SK-N-SH (cell line): ENCODE data around the gene EEFSEC. TPM values are rescaled to one million over a fixed set of nuclear protein-coding genes. Genes with fewer than 3 reads are reported as not detected.

Experiments
- CTCF ChIA-PET: fragments of 300-600, 350-600 bp; formaldehyde crosslinking; extraction: SDS; loops from one replicate; lab custom pipeline; 2021; lab: Yijun Ruan, JAX
- POLR2A ChIA-PET: fragments of 350-600 bp; sonication (Branson Sonifier 250); formaldehyde crosslinking; extraction: SDS; loops from one replicate; lab custom pipeline; 2020; ENCODE audit warnings: antibody characterized with exemption, inconsistent platforms; lab: Yijun Ruan, JAX
- DNase-seq: peaks from one replicate; pipeline ENCODE4 v3.0.0; 2012
- H2AFZ ChIP-seq: fragments of 200-600 bp; sonication (generic); 2 replicates; pipeline ENCODE4 v1.8.1; 2016; ENCODE audit warnings: antibody characterized with exemption, mild to moderate bottlenecking, low read depth
- H3F3A ChIP-seq: fragments of 200-600 bp; sonication (generic); replicated peaks from 2 replicates; pipeline ENCODE3; 2016; ENCODE audit warnings: antibody characterized with exemption, mild to moderate bottlenecking; ENCODE audit not compliant: insufficient read depth
- H3K27ac ChIP-seq, 2 experiments: fragments of 200-500 bp in 1 of 2; fragments of 200-600 bp in 1 of 2; sonication (Bioruptor generic) in 1 of 2; sonication (generic), shearing (Covaris generic) in 1 of 2; 2 replicates each; pipeline versions ENCODE4 v1.5.1 to v1.6.1; 2014 to 2016; ENCODE audit warnings: low read depth in 2 of 2, inconsistent platforms in 1 of 2, low read length in 1 of 2, mild to moderate bottlenecking in 1 of 2, mixed read lengths in 1 of 2
- H3K27me3 ChIP-seq: fragments of 200-600 bp; sonication (generic), shearing (Covaris generic); 2 replicates; pipeline ENCODE4 v1.6.1; 2016; ENCODE audit warnings: mixed run types; ENCODE audit not compliant: insufficient read depth
- H3K36me3 ChIP-seq, 2 experiments: fragments of 200-500 bp in 1 of 2; fragments of 200-600 bp in 1 of 2; sonication (Bioruptor generic) in 1 of 2; sonication (generic) in 1 of 2; replicated peaks in 1 of 2; 2 replicates each; pipeline versions ENCODE3 to v1.5.1; 2014 to 2016; ENCODE audit warnings: low read length in 1 of 2, mild to moderate bottlenecking in 1 of 2; ENCODE audit not compliant: insufficient read depth in 2 of 2, control insufficient read depth in 1 of 2
- H3K4me1 ChIP-seq, 2 experiments: fragments of 200-500 bp in 1 of 2; fragments of 200-600 bp in 1 of 2; sonication (Bioruptor generic) in 1 of 2; sonication (generic), shearing (Covaris generic) in 1 of 2; 2 replicates each; pipeline versions ENCODE4 v1.5.1 to v1.6.1; 2014 to 2016; ENCODE audit warnings: low read depth in 1 of 2, low read length in 1 of 2, mixed run types in 1 of 2; ENCODE audit not compliant: insufficient read depth in 2 of 2, control insufficient read depth in 1 of 2
- H3K4me2 ChIP-seq: fragments of 200-600 bp; sonication (generic), shearing (Covaris generic); 2 replicates; pipeline ENCODE4 v1.6.1; 2017; ENCODE audit warnings: mixed run types
- H3K4me3 ChIP-seq, 2 experiments: fragments of 200-500 bp in 1 of 2; fragments of 200-600 bp in 1 of 2; sonication (Bioruptor generic) in 1 of 2; sonication (generic), shearing (Covaris generic) in 1 of 2; 2 replicates each; pipeline versions ENCODE4 v1.5.1 to v1.8.1; 2014 to 2016; ENCODE audit warnings: low read depth in 2 of 2, inconsistent platforms in 1 of 2, low read length in 1 of 2, mild to moderate bottlenecking in 1 of 2, mixed read lengths in 1 of 2, moderate library complexity in 1 of 2
- H3K79me2 ChIP-seq: fragments of 200-600 bp; sonication (generic); 2 replicates; pipeline ENCODE4 v1.8.1; 2017; ENCODE audit warnings: mild to moderate bottlenecking; ENCODE audit not compliant: insufficient read depth
- H3K9ac ChIP-seq: fragments of 200-600 bp; sonication (generic); 2 replicates; pipeline ENCODE4 v1.6.1; 2017; ENCODE audit warnings: mixed run types
- H3K9me2 ChIP-seq: fragments of 200-600 bp; sonication (generic); 2 replicates; pipeline ENCODE4 v1.6.1; 2017; ENCODE audit warnings: mixed run types
- H3K9me3 ChIP-seq: fragments of 200-600 bp; sonication (generic); 2 replicates; pipeline ENCODE4 v1.6.1; 2017; ENCODE audit warnings: mixed run types, mild to moderate bottlenecking, moderate library complexity
- H4K20me1 ChIP-seq: fragments of 200-600 bp; sonication (generic); 2 replicates; pipeline ENCODE4 v1.6.1; 2017; ENCODE audit warnings: mild to moderate bottlenecking, mixed run types; ENCODE audit not compliant: insufficient read depth
- CHD2 ChIP-seq: fragments of 150-350 bp; IDR thresholded peaks from 2 replicates; pipeline ENCODE4 v1.6.1; 2018; ENCODE audit warnings: low read length; ENCODE audit not compliant: partially characterized antibody
- ELF1 ChIP-seq: IDR thresholded peaks from 2 replicates; pipeline ENCODE4 v1.4.0; 2012
- FOXJ3 ChIP-seq: sonication (generic); formaldehyde crosslinking; IDR thresholded peaks from 2 replicates; pipeline ENCODE4 v1.5.1; 2020; ENCODE audit warnings: mild to moderate bottlenecking, missing genetic modification reagents
- FOXM1 ChIP-seq: IDR thresholded peaks from 2 replicates; pipeline ENCODE4 v1.4.0; 2012; ENCODE audit warnings: low read depth, mild to moderate bottlenecking
- GATA2 ChIP-seq: sonication (generic); formaldehyde crosslinking; IDR thresholded peaks from 2 replicates; pipeline ENCODE4 v1.5.0; 2020; ENCODE audit warnings: mild to moderate bottlenecking, missing genetic modification reagents
- MEF2A ChIP-seq: IDR thresholded peaks from 2 replicates; pipeline ENCODE4 v1.4.0; 2012; ENCODE audit warnings: low read depth, borderline replicate concordance
- MXI1 ChIP-seq: IDR thresholded peaks from 2 replicates; pipeline ENCODE4 v1.6.1; 2012; ENCODE audit warnings: mild to moderate bottlenecking, low read depth, low read length, improper control_type of control experiment
- NFIC ChIP-seq: IDR thresholded peaks from 2 replicates; pipeline ENCODE4 v1.4.0; 2012; ENCODE audit warnings: borderline replicate concordance
- NRF1 ChIP-seq: IDR thresholded peaks from 2 replicates; pipeline ENCODE4 v1.6.1; 2012; ENCODE audit warnings: low read depth, mild to moderate bottlenecking, low read length
- RAD21 ChIP-seq: IDR thresholded peaks from 2 replicates; pipeline ENCODE4 v1.6.1; 2012; ENCODE audit warnings: mild to moderate bottlenecking, low read length
- RCOR1 ChIP-seq: fragments of 150-350 bp; IDR thresholded peaks from 2 replicates; pipeline ENCODE4 v1.6.1; 2017; ENCODE audit warnings: antibody characterized with exemption, low read length
- RXRA ChIP-seq: IDR thresholded peaks from 2 replicates; pipeline ENCODE4 v1.4.0; 2012; ENCODE audit warnings: low read depth, mild to moderate bottlenecking, borderline replicate concordance
- SMC3 ChIP-seq: IDR thresholded peaks from 2 replicates; pipeline ENCODE4 v1.6.1; 2012; ENCODE audit warnings: low read depth, low read length, improper control_type of control experiment
- TCF12 ChIP-seq: IDR thresholded peaks from 2 replicates; pipeline ENCODE4 v1.4.0; 2012
- WGBS: methylation state at CpG from one replicate; pipeline ENCODE4 v1.1.6; 2017; ENCODE audit warnings: low lambda C conversion rate; 5-methylcytosine and 5-hydroxymethylcytosine counted together
- polyA plus RNA-seq, 3 experiments: library from polyadenylated mRNA; depleted of rRNA; stranded (reverse); fragments of >200 nt; gene quantifications; 2 replicates each; pipeline ENCODE4 v1.2.3, GENCODE V29; 2012
- TF ChIP-seq, protein P1 (sequence below): IDR thresholded peaks from 2 replicates; pipeline ENCODE4 v1.4.0; 2012; ENCODE audit warnings: low read depth, borderline replicate concordance
- TF ChIP-seq, protein P2 (sequence below): IDR thresholded peaks from 2 replicates; pipeline ENCODE4 v1.4.0; 2012; ENCODE audit warnings: low read depth

EEFSEC gene
- polyA plus RNA-seq, 1 of the 3 experiments (the other 2 are of a cell fraction): 12.4 TPM

DNA sequence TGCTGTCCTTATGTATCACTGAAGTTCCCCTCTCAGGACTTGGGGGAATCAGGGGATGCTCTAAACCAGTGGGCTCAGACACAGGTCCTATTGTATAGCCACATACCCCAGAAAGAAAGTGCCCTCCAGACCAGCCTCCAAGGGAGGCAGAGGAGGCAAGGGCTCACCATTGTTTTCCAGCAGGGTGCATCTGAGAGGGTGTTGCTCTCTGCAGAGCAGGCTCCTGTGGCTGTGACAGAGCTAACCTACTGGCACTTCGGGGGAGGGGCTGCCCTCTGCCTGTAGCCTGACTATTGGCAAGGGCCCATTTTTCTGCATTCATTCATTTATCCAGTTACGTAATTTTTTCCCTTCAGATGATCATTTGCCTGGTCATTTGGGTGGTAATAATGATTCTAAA lies 39.9 kb downstream of the EEFSEC start:
- no peak overlapping the region for H3K4me3 ChIP-seq
- no peaks in the 10 kb centered on the region for H3F3A ChIP-seq
- H3K36me3 ChIP-seq: no peaks in the 10 kb centered on the region
- CTCF ChIA-PET: interaction anchor here (1.1 kb wide), 1 partner anchor 22 kb away, joined by 3 read pairs; no protein-coding TSS in a partner anchor
- WGBS: 100% methylated on average over 2 of the region's 2 CpGs
- H3K27ac ChIP-seq: peak overlapping the region in 1 of 2 experiments; percentile 97; a peak in 2 of 4 replicates
- no peak for DNase-seq
- POLR2A ChIA-PET: no interaction called here
- H3K9me2 ChIP-seq: no peaks in the 10 kb centered on the region
- H3K9ac ChIP-seq: no peak overlapping the region
- TF ChIP-seq MEF2A (no peak), TCF12 (no peak), NFIC (no peak), MXI1 (no peak), RAD21 (no peak)
- TF ChIP-seq, protein P1, sequence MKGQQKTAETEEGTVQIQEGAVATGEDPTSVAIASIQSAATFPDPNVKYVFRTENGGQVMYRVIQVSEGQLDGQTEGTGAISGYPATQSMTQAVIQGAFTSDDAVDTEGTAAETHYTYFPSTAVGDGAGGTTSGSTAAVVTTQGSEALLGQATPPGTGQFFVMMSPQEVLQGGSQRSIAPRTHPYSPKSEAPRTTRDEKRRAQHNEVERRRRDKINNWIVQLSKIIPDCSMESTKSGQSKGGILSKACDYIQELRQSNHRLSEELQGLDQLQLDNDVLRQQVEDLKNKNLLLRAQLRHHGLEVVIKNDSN: no peak
- H2AFZ ChIP-seq: no peak overlapping the region
- no peaks in the 10 kb centered on the region; the same call in 1 of the 2 replicates for H3K79me2 ChIP-seq
- H3K4me2 ChIP-seq: no peak overlapping the region
- no peaks in the 10 kb centered on the region for H3K27me3 ChIP-seq
- peaks cover 0 to 49% of the 10 kb centered on the region in 2 experiments; a peak in 2 of 4 replicates for H3K4me1 ChIP-seq
- no peaks in the 10 kb centered on the region for H4K20me1 ChIP-seq
- H3K9me3 ChIP-seq: no peaks in the 10 kb centered on the region

DNA sequence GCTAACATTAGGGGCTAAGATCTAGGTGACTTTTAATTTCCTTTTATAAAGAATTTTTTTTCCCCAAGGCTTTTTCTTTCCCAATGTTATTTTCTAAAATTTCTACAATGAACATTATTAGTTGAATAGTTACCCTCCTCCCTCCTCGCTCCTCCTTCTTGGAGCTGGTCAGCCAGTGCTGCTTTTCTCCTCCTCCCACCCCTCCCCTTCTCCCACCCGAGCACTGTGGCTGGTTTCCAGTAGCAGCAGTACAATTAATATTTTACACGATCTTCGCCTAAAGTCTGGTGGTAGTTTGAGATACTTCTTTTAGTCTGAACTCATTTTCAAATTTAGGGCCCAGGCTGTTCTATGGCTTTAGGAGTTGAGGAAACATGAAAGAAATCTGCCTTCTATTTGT lies 41.6 kb downstream of the EEFSEC start:
- H3K27me3 ChIP-seq: no peaks in the 10 kb centered on the region
- H4K20me1 ChIP-seq: no peaks in the 10 kb centered on the region
- H3K79me2 ChIP-seq: no peaks in the 10 kb centered on the region
- peak; percentile 48 for DNase-seq
- no peak for TF ChIP-seq CHD2
- TF ChIP-seq MXI1: no peak
- no peak for TF ChIP-seq NRF1
- TF ChIP-seq RXRA: no peak
- TF ChIP-seq RAD21: no peak
- TF ChIP-seq NFIC: no peak
- TF ChIP-seq TCF12: no peak
- no peak for TF ChIP-seq FOXJ3 (CRISPR knock-in tag)
- TF ChIP-seq, protein P1: no peak
- no peak for TF ChIP-seq SMC3
- no peak for TF ChIP-seq FOXM1
- no peak for TF ChIP-seq ELF1
- TF ChIP-seq, protein P2, sequence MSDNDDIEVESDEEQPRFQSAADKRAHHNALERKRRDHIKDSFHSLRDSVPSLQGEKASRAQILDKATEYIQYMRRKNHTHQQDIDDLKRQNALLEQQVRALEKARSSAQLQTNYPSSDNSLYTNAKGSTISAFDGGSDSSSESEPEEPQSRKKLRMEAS: no peak
- no peak for TF ChIP-seq GATA2 (CRISPR knock-in tag)
- TF ChIP-seq RCOR1: no peak
- TF ChIP-seq, all 33 proteins: peak for 0
- Histone ChIP-seq H3K4me1 (peaks cover 0 to 44% of the 10 kb centered on the region in 2 experiments; a peak in 2 of 4 replicates), H3K9me3 (no peaks in the 10 kb centered on the region), H3K9me2 (no peaks in the 10 kb centered on the region), H3K36me3 (no peaks in the 10 kb centered on the region), H2AFZ (no peak overlapping the region), H3K4me2 (no peak overlapping the region), H3K9ac (no peak overlapping the region), H3K27ac (peak overlapping the region in 1 of 2 experiments; percentile 97; a peak in 2 of 4 replicates), H3F3A (no peaks in the 10 kb centered on the region), H3K4me3 (no peak overlapping the region)
- WGBS: 68% methylated on average over 4 of the region's 4 CpGs
- ChIA-PET POLR2A (interaction anchor here (0.9 to 1.2 kb wide), 2 partner anchors 30 to 216 kb away, joined by 3 to 5 read pairs; no protein-coding TSS in a partner anchor), CTCF (interaction anchor here (0.7 to 1.6 kb wide), 8 partner anchors 10 to 190 kb away, joined by 3 to 6 read pairs (median 4); no protein-coding TSS in a partner anchor)
